ENCODE results near the gene S100B. TPM values are rescaled to one million over a fixed set of nuclear protein-coding genes. Genes with fewer than 3 reads are reported as not detected.

S100B gene
- total RNA-seq, 1 donor from 2014 or later, result 0.54 TPM

DNA sequence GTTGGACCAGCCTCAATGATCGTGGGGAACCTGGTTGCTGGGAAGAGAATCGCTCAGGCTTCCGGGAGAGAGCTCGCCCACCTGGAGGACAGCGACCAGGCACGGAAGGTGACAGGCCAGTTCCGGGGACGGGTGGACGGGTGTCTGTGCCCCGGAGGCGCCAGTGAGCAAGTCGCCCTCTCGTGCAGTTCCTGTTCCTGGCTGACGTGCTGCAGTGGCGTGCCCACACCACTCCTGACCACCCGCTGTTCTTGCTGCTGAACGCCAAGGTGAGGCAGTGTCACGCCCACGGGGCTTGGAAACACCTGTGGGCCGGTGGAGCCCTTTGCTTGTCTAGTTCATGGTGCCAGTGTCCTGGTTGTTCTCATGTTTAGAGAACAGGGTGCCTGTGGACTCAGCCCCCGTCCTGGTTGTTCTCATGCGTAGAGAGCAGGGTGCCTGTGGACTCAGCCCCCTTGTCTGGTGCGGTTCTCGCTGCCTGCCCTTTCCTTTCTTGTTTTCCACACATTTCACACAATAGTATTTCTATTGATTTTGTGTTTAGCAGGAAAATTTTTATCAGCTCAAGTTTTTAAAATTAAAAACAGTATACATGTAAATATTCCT is 53.1 kb downstream of the S100B start:
- Mint-ChIP-seq H3K27ac (ENCODE audit: unreplicated experiment) (peak overlapping the region; percentile 98), H3K4me1 (ENCODE audit: unreplicated experiment) (peaks cover 26% of the 10 kb centered on the region), H3K36me3 (ENCODE audit: low read depth, unreplicated experiment) (peaks cover 59% of the 10 kb centered on the region), H3K9me3 (ENCODE audit: unreplicated experiment) (no peaks in the 10 kb centered on the region), H3K27me3 (ENCODE audit: unreplicated experiment) (peaks cover 5% of the 10 kb centered on the region), H3K4me3 (ENCODE audit: unreplicated experiment) (no peak overlapping the region)
- TF ChIP-seq, protein P1, sequence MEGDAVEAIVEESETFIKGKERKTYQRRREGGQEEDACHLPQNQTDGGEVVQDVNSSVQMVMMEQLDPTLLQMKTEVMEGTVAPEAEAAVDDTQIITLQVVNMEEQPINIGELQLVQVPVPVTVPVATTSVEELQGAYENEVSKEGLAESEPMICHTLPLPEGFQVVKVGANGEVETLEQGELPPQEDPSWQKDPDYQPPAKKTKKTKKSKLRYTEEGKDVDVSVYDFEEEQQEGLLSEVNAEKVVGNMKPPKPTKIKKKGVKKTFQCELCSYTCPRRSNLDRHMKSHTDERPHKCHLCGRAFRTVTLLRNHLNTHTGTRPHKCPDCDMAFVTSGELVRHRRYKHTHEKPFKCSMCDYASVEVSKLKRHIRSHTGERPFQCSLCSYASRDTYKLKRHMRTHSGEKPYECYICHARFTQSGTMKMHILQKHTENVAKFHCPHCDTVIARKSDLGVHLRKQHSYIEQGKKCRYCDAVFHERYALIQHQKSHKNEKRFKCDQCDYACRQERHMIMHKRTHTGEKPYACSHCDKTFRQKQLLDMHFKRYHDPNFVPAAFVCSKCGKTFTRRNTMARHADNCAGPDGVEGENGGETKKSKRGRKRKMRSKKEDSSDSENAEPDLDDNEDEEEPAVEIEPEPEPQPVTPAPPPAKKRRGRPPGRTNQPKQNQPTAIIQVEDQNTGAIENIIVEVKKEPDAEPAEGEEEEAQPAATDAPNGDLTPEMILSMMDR (IDR thresholded peaks at IDR 0.05; ENCODE audit: unreplicated experiment), result no peak
- DNase-seq (ENCODE audit: low spot score), result no peak

DNA sequence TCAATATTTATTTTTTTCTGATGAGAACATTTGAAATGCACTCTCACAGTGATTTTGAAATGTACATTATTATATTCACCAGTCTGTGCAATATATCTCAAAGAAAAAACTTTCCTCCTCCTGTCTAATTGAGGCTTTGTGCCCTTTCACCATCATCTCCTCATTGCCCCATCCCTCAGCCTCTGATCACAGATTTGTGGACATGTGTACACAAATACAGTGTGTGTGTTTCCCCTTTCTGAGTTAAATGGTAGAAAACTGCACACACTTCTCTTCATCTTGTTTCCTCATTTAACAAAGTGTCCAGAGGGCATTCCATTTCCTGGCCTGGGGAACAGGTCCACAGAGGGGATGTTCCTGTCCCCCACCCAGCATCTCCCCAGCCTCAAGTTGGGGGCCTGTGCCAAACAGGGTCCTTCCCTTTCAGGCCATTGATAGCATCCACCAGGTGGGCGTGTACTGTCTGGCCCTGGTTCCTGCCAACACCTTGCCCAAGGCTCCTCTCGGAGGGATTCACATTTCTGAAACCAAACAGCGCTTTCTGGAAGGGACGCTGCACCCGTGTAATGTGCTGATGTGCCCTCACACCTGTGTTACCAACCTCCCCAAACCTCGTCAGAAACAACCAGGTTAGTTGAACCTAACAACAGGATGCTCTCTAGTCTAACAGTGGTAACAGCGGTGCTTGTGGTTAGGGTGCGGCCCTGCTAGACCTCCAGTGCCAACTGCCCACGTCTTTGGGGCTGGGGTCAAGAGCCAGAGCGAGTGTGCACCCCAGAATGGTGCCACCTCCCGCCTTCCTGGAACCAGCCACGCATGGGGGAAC is 54.6 kb downstream of the S100B start:
- H3K36me3 Mint-ChIP-seq (ENCODE audit: low read depth, unreplicated experiment), result peaks cover 55% of the 10 kb centered on the region

DNA sequence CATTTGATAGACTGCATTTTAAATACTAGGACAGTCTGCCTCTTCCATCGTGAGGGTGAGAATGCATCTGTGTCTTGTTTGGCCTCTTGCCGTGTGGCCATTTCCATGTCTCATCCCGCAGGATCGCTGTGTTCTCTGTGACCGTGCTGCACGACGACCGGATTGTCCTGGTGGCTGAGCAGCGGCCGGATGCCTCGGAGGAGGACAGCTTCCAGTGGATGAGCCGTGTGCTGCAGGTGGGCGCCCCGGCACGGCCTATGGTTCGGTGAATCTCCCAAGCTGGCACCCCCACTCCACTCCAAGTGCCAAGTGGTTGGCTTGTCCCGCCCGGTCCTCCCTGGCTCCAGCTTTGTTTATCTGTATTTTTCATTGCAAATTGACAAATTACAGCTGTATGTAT is 55.2 kb downstream of the S100B start:
- Mint-ChIP-seq H3K27ac (ENCODE audit: unreplicated experiment) (no peak overlapping the region), H3K36me3 (ENCODE audit: low read depth, unreplicated experiment) (peaks cover 60% of the 10 kb centered on the region), H3K4me1 (ENCODE audit: unreplicated experiment) (peaks cover 26% of the 10 kb centered on the region), H3K4me3 (ENCODE audit: unreplicated experiment) (no peak overlapping the region), H3K27me3 (ENCODE audit: unreplicated experiment) (peaks cover 5% of the 10 kb centered on the region), H3K9me3 (ENCODE audit: unreplicated experiment) (no peaks in the 10 kb centered on the region)
- no peak for DNase-seq (ENCODE audit: low spot score)
- TF ChIP-seq, protein P1 (IDR thresholded peaks at IDR 0.05; ENCODE audit: unreplicated experiment), result no peak

More for the DNA sequence above, 54.6 kb downstream of the S100B start:
- DNase-seq (ENCODE audit: low spot score), result no peak
- peaks cover 5% of the 10 kb centered on the region for H3K27me3 Mint-ChIP-seq (ENCODE audit: unreplicated experiment)
- H3K4me3 Mint-ChIP-seq (ENCODE audit: unreplicated experiment), result no peak overlapping the region
- H3K4me1 Mint-ChIP-seq (ENCODE audit: unreplicated experiment), result peaks cover 26% of the 10 kb centered on the region
- H3K9me3 Mint-ChIP-seq (ENCODE audit: unreplicated experiment), result no peaks in the 10 kb centered on the region
- H3K27ac Mint-ChIP-seq (ENCODE audit: unreplicated experiment), result no peak overlapping the region
- TF ChIP-seq, protein P1 (IDR thresholded peaks at IDR 0.05; ENCODE audit: unreplicated experiment), result no peak

Other genes starting within 250 kb of the S100B start
- gene DIP2A, start 146.2 kb downstream of the S100B start, total RNA-seq (ENCODE audit: unreplicated experiment), result 80.2 TPM
- 151 TPM for gene PRMT2, start 30.6 kb upstream of the S100B start, total RNA-seq (ENCODE audit: unreplicated experiment)

Measured in endothelial cell (in vitro differentiated cells).